Ascending aorta (tissue), 2 donors: Measurements from ENCODE around the gene UFD1. TPM values are rescaled to one million over a fixed set of nuclear protein-coding genes. Genes with fewer than 3 reads are reported as not detected.

Source experiments
- DNase-seq, 2 donors: peaks; one replicate each; pipeline ENCODE4 v3.0.0-alpha.2; 2019; ENCODE audit warnings: low spot score in 2 of 2
- H3K27ac ChIP-seq, 2 donors: fragments of 200-600 bp; sonication (generic); one replicate each; pipeline ENCODE4 v1.5.1; 2016 to 2017; ENCODE audit warnings: mild to moderate bottlenecking in 1 of 2
- H3K27me3 ChIP-seq: fragments of 200-600 bp; sonication (generic); one replicate; pipeline ENCODE4 v1.5.1; 2017
- H3K36me3 ChIP-seq, 2 donors: fragments of 200-600 bp; sonication (generic); one replicate each; pipeline ENCODE4 v1.5.1; 2016
- H3K4me1 ChIP-seq, 2 donors: fragments of 200-600 bp; sonication (generic); one replicate each; pipeline ENCODE4 v1.5.1; 2016 to 2017; ENCODE audit warnings: mild to moderate bottlenecking in 1 of 2
- H3K4me3 ChIP-seq, 2 donors: fragments of 200-600 bp; sonication (generic); one replicate each; pipeline ENCODE4 v1.5.1; 2016 to 2017; ENCODE audit warnings: mild to moderate bottlenecking in 1 of 2
- H3K9me3 ChIP-seq, 2 donors: fragments of 200-600 bp; sonication (generic); one replicate each; pipeline ENCODE4 v1.5.1; 2016
- intact Hi-C: fragments of 100-400 bp; cut with DNase I; formaldehyde crosslinking; loops from one replicate; pipeline ENCODE4 v1.15.1; 2023
- total RNA-seq: library from RNA; depleted of rRNA; stranded (reverse); fragments of >200 nt; gene quantifications from one replicate; pipeline ENCODE4 v1.1.0, GENCODE V29; 2016
- TF ChIP-seq, protein P1 (sequence below), 3 experiments: fragments of 200-600 bp in 2 of 3; fragments of 450-650 bp in 1 of 3; sonication (generic) in 2 of 3; IDR thresholded peaks; one replicate each; pipeline ENCODE4 v1.5.1; 2016 to 2019; ENCODE audit warnings: antibody characterized with exemption in 3 of 3, mild to moderate bottlenecking in 1 of 3, moderate library complexity in 1 of 3

Gene UFD1
- total RNA-seq, 1 donor from 2014 or later, result 81.5 TPM

DNA sequence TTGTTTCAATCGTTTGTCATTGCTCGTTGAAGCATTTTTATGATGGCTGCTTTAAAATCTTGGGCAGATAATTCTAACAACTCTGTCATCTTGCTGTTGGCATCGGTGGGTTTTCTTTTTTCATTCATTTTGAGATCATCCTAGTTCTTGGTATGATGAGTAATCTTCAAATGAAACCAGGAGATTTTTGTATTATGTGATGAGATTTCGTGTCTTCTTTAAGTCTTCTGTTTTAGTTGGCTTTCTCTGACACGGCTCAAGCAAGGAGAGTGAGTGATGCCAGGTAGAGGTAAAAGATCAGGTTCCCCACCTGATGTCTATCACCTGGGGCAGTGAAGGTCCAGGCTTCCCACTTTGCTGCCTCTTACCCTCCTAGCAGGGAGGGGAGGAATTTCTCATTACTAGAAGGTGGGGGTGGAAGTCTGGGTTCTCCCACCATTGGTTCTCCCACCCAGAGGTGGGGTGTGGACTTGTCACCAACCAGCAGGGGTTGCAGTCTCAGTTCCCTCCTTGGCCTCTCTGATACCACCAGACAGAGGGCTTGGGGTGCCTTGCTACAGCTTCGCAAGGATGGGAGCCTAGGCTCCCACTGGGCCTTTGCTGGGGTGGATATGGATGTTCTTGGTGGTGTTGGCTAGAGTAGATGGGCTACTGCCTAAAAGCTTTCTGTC is 13.6 kb upstream of the UFD1 start:
- Histone ChIP-seq H3K9me3 (no peaks in the 10 kb centered on the region), H3K4me3 (no peak overlapping the region), H3K27me3 (no peaks in the 10 kb centered on the region), H3K36me3 (no peaks in the 10 kb centered on the region), H3K4me1 (no peaks in the 10 kb centered on the region), H3K27ac (no peak overlapping the region)
- intact Hi-C loops, result no loop called here
- DNase-seq, result no peak
- TF ChIP-seq, protein P1, sequence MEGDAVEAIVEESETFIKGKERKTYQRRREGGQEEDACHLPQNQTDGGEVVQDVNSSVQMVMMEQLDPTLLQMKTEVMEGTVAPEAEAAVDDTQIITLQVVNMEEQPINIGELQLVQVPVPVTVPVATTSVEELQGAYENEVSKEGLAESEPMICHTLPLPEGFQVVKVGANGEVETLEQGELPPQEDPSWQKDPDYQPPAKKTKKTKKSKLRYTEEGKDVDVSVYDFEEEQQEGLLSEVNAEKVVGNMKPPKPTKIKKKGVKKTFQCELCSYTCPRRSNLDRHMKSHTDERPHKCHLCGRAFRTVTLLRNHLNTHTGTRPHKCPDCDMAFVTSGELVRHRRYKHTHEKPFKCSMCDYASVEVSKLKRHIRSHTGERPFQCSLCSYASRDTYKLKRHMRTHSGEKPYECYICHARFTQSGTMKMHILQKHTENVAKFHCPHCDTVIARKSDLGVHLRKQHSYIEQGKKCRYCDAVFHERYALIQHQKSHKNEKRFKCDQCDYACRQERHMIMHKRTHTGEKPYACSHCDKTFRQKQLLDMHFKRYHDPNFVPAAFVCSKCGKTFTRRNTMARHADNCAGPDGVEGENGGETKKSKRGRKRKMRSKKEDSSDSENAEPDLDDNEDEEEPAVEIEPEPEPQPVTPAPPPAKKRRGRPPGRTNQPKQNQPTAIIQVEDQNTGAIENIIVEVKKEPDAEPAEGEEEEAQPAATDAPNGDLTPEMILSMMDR (IDR thresholded peaks at IDR 0.05), result no peak

DNA sequence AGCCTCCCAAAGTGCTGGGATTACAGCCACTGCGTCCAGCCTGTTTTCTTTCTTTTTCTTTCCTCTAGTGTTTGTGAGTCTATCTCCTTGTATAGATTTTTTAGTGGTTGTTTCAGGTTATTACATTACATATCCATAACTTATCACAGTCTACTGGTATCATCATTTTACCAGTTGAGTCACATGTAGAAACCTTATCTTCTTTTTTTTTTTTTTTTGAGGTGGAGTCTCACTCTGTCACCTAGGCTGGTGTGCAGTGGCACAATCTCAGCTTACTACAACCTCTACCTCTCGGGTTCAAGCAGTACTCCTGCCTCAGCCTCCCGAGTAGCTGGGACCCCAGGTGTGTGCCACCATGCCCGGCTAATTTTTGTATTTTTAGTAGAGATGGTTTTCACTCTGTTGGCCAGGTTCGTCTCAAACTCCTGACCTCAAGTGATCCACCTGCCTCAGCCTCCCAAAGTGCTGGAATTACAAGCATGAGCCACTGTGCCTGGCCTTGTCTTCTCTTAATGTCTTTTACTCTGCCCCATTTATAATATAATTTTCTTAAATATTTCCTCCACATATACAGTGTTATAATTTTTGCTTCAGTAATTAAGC is 11.7 kb upstream of the UFD1 start:
- Histone ChIP-seq H3K4me3 (no peak overlapping the region), H3K27ac (no peak overlapping the region), H3K4me1 (no peaks in the 10 kb centered on the region), H3K9me3 (no peaks in the 10 kb centered on the region), H3K27me3 (no peaks in the 10 kb centered on the region), H3K36me3 (no peaks in the 10 kb centered on the region)
- intact Hi-C loops, result no loop called here
- TF ChIP-seq, protein P1 (IDR thresholded peaks at IDR 0.05), result no peak
- DNase-seq, result no peak

DNA sequence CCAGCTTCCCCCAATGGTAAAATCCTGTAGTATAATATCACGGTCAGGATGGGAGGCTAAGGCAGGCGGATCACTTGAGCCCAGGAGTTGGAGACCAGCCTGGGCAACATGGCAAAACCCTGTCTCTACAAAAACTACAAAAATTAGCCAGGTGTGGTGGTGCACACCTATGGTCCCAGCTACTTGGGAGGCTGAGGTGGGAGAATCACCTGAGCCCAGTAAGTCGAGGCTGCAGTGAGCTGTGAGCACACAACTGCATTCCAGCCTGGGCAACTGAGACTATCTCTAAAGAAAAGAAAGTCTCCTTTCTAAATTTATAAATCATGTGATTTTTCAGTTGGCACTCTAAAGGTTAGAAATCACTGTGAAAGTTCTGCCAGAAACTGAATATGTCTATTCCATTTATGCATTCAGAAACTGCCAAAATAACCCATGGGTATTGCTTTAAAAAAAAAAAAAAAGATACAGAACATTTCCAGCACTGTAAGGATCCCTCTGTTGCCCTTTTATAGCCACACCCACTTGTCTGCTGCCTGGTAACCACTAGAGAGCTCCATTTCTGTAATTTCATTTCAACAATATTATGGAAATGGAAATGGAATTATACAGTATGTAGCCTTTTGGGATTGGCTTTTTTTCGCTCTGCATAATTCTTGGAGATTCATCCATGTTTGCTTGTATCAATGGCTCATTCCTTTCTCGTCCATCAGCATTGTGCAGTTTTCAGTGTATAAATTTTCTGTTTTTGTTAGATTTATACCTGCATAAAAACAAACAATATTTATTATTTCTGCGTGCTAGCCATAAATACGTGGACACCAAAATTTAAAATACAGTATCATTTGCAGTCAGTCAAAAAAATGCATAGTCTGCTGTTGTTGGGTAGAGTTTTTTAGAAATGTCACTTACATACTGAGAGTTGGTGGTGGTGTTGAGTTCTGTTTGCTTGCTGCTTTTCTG is 10.2 kb upstream of the UFD1 start:
- intact Hi-C loops, result no loop called here
- DNase-seq, result no peak

DNA sequence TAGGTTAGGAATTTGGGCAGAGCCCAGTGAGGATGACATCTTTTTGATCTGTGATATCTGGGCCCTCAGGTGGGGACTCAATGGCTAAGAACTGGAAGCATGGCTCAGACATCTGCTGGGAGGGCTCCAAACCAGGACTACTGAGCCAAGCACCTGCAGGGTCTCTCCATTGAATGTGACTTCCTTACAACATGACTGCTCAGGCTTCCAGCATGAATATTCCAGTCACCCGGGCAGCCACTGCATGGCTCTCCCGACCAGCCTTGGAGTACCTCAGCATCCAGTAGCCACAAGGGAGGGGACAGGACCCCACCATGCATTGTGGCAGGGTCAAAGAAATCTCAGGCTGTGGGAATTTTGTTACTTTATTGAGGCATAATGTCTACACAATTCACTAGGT is 9.3 kb upstream of the UFD1 start:
- H3K4me3 ChIP-seq, result no peak overlapping the region
- no peaks in the 10 kb centered on the region for H3K36me3 ChIP-seq
- intact Hi-C loops, result no loop called here
- no peaks in the 10 kb centered on the region for H3K27me3 ChIP-seq
- TF ChIP-seq, protein P1 (IDR thresholded peaks at IDR 0.05), result no peak
- no peaks in the 10 kb centered on the region for H3K9me3 ChIP-seq
- peak in 1 of 2 donors; percentile 61 for DNase-seq
- H3K4me1 ChIP-seq, result no peaks in the 10 kb centered on the region
- no peak overlapping the region for H3K27ac ChIP-seq

More for the DNA sequence above, 10.2 kb upstream of the UFD1 start:
- no peak overlapping the region for H3K27ac ChIP-seq
- TF ChIP-seq, protein P1 (IDR thresholded peaks at IDR 0.05), result no peak
- H3K4me3 ChIP-seq, result no peak overlapping the region
- H3K36me3 ChIP-seq, result no peaks in the 10 kb centered on the region
- H3K4me1 ChIP-seq, result no peaks in the 10 kb centered on the region
- no peaks in the 10 kb centered on the region for H3K9me3 ChIP-seq
- H3K27me3 ChIP-seq, result no peaks in the 10 kb centered on the region

DNA sequence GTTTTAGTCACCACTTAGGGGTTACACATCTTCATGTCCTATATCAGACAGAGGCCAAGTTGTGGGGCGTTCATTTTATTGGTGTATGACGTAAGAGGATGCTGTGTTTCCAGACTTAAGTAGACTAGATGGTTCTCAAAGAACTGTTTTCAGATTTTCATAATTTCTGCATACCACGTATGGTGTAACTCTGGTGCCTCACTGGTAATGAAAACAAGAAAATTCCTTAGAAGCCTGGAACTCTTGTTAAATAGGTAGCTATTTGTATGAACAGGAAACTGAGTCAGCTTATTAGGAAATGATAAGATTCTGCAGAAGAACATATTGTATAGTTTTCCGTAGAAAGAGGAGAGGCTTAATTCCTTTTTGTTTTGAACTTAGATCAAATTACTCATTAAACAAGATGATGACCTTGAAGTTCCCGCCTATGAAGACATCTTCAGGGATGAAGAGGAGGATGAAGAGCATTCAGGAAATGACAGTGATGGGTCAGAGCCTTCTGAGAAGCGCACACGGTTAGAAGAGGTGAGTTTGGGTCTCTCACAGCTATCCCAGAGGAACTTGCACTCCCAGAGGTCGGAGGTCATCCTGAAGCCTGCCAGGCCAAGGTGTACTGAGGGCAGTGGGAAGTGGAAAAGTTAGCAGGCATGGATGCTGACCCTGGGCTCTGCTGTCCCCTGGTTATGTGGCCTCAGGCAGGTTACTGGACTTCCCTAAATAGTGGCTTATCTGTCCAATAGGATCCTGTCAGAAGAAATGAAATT is 4.7 kb upstream of the UFD1 start:
- H3K4me3 ChIP-seq, result no peak overlapping the region
- H3K27me3 ChIP-seq, result no peaks in the 10 kb centered on the region
- H3K4me1 ChIP-seq, result peaks cover 3 to 4% of the 10 kb centered on the region in 2 donors
- no peaks in the 10 kb centered on the region for H3K36me3 ChIP-seq
- no peak overlapping the region for H3K27ac ChIP-seq
- H3K9me3 ChIP-seq, result no peaks in the 10 kb centered on the region
- no peak for DNase-seq
- intact Hi-C loops, result no loop called here
- TF ChIP-seq, protein P1 (IDR thresholded peaks at IDR 0.05), result no peak
